ENCODE results near the gene HOXB6.

Gene HOXB6

GRCh38 chr17:48577946-48578615 lies 26.7 kb downstream of the HOXB6 start, which contains the start of gene HOXB4:
TSS of gene HOXB4 (minus strand) at chr17:48578350. CDS start at chr17:48578319, 31 bp downstream.
- FAIRE-seq, result no peak

- no peak for FAIRE-seq
Measured at GRCh38 chr17:48577330-48577945, 27.3 kb downstream of the HOXB6 start.

GRCh38 chr17:48576479-48577309 lies 28.1 kb downstream of the HOXB6 start:
- FAIRE-seq, result no peak

- no peak for FAIRE-seq
Measured at GRCh38 chr17:48575673-48576478, 28.9 kb downstream of the HOXB6 start.

- FAIRE-seq, result no peak
Measured at GRCh38 chr17:48575066-48575582, 29.7 kb downstream of the HOXB6 start.

GRCh38 chr17:48574505-48575065 lies 30.2 kb downstream of the HOXB6 start:
- no peak for FAIRE-seq

DNA sequence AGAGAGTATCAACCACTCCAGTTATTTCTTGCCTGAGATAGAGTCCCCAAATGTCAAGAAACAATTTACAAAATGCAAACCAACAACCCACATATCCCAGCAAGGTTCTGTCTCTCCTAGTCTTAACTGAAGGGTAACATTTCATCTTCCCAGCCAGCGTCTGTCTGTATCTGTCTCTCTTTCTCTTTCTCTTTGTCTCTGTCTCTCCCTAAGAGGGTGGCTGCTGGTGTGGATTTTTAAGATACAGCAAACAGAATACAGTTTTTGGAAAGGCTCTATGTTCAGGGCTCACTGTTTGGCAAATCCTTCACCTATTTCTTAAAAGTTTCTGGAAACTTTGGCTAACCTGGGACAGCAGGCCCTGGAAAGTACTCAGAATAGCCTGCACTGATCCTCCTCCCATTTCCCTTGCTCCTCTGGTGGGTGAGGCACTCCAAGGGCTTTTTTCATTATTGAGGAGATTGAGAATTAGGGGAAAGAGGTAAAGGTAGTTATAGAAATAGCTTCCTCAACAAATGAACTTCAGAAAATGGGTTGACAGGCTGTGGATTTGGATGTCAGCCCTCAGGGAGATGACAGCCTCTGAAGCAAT lies 32.9 kb downstream of the HOXB6 start:
- FAIRE-seq, result no peak

DNA sequence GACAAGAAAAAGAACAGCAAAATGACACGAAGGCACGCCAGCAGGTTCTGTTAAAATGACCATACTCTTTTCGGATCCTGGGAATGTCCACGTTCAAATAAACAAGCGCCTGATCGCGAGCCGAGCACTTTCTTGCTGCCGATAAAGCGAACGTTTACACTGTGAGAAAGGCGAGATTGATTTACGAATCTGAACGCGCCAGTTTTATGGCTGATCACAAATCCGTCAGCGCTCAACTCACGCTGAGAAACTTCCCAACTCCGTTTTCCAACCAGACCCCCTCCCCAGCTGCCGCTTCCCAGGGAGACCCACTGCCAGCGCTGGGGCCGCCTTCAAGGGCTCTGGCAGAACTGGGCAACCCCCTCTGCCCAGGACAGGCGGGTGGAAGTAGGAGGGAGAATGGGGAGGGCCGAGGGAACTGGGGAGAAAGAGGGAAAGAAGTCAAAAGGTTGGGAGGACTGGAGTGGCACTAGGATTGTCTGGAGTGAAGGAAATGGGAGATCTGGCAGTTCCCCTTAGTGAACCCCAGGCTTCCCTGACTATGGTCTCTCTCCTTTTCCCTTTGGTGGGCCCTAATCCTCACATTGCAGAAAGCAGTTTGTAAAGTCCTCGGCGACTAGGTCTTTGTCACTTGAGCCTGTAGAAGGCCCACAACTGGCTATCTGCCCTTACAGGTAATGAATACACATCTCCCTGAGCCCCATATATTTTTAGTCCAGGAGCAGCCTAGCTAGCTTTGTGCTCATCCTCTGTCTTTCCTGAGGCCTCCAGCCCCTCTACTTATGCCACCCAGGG lies 33.6 kb downstream of the HOXB6 start:
- no peak for FAIRE-seq

DNA sequence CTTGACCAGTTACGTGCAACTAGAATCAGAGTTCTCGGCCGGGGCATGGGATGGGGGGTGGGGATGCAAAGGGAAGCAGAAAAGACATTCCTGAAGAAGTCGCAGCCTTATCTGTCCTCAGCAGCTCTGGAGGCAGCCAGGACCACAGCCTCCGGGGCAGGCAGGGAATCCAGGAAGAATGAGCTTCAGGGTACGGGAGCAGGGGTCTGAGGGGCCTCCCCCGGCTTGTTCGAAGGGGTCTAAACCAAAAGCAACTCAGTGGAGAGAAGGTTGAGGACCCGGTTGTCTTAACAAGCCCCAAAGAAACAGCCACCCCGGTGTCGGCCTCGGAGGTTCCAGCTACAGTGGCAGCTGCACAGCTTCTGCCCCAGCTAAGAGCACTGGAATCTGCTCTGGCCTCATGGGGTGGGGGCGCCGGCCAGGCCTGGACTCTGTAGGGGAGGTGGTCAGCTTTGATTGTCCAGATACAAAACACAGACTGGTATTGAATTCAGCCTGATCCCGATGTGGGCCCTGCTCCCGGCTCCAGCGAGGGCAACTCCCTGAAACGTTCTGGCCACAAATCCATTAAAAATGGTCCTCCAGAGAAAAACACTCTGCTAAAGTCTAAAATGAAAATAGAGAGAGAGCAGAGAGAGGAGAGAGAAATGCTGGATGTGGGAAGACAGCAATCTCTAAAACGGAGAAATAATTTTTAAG lies 34.3 kb downstream of the HOXB6 start:
- no peak for FAIRE-seq

- no peak for FAIRE-seq
Measured at GRCh38 chr17:48569674-48570324, 35.0 kb downstream of the HOXB6 start.

GRCh38 chr17:48569240-48569582 lies 35.6 kb downstream of the HOXB6 start:
- FAIRE-seq, result no peak

DNA sequence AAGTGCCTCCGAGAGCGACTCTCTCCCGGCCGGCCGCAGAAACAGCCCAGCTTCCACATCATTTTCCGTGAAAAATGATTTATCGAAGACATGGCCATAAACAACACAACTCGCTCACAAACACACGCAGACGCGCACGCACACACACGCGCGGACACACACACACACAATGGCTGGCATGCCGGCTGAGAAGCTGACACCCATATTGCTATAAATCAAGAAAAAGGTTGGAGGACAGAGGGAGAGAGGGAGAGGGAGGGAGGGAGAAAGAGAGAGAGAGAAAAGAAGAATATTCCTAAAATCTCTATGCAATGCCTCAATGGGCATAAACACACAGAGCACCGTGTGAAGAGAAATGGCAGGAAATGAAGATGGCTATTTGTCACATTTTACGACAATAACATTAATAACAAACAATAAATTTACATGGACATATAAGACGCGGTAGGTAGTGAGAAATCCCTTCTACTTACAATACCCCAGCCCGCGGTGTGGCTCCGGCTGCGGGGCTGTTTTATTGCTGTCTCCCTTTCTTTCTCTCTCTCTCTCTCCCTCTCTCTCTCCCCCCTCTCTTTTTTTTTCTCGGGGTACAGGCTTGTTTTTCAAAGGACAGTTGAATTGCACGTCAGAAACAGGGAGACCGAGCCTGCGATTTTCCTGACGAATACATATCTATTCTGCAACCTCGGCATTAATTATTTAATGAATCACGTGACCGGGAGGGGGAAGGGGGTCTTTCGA lies 36.1 kb downstream of the HOXB6 start:
- no peak for FAIRE-seq

DNA sequence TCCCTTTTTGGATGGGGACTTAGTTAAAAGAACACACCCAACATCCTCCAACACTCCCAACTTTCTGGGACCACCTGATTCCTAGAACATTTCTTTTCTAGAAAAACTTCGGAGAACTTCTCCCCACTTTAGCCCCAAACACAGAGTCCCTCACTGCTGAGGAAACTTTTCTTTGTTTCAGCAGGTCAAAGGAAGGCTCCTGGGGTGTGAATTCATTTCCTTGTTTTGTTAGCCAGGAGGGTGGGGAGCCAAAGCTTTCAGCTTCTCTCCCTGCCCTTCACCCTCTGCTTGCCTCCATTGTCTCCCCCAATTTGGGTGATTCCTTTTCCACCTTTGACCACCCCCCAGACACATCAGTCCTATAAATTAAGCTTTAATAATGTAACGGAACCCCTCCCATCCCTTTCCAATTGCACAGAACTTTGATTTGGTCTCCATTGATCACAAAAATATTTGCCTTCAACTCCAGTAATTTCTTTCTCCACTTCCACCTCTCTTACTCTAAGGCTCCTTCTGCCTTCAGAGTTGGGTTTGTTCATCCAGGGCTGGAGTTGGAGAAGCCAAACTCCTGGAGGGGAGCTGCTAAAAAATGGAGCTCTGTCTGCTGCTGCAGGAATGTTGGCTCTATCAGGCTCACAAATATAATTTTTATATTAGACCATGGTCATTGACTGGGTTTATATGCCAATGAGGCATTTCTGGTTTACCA lies 37.0 kb downstream of the HOXB6 start:
- FAIRE-seq, result no peak

GRCh38 chr17:48567209-48567608 lies 37.6 kb downstream of the HOXB6 start:
- FAIRE-seq, result no peak

GRCh38 chr17:48566717-48567116 lies 38.1 kb downstream of the HOXB6 start:
- no peak for FAIRE-seq

- FAIRE-seq, result no peak
Measured at GRCh38 chr17:48565925-48566710, 38.7 kb downstream of the HOXB6 start.

GRCh38 chr17:48565022-48565554 lies 39.7 kb downstream of the HOXB6 start:
- FAIRE-seq, result no peak

Data from islet of Langerhans (tissue), 1 donor.